Heart left ventricle (tissue), 13 donors: ENCODE data around the gene IL24.

Experiments
- POLR2A ChIP-seq, 2 donors: fragments of 450-650 bp; IDR thresholded peaks; one replicate each; pipeline ENCODE4 v1.6.1; 2017; ENCODE audit warnings: antibody characterized with exemption in 2 of 2, mild to moderate bottlenecking in 2 of 2, moderate library complexity in 2 of 2
- TF ChIP-seq, protein P1 (sequence below), 12 donors: fragments of 200-600 bp; sonication (generic) in 4 of 12; IDR thresholded peaks; one replicate each; pipeline versions ENCODE4 v1.5.0 to v1.8.0; 2018 to 2022; ENCODE audit warnings: antibody characterized with exemption in 12 of 12, mild to moderate bottlenecking in 5 of 12
- donor health status: ischemic (EF 13 %, LVEDD 7.1; RV severe dilation, severe dysfunction).
- donor health status: DM: no; HTN: yes; CAD: no.
- donor health status: DM: no; HTN: no; CAD: no.
- donor health status: ischemic (EF 25% LVEDD 6.9; RV normal size, moderate dysfunction).
- donor health status: ischemic (EF 25% LVEDD 5.7; RV mildly dilated, moderate dysfunction).
- donor health status: ischemic (EF 35%, LVEDD 5.7; RV mildly dilated, moderate dysfunction).
- donor health status: nonischemic (EF 11% LVEDD 7.7; RV severe dilation, severe dysfunction).
- donor health status: DM: yes; HTN: yes; CAD: no.
- donor health status: PGD.
- donor health status: ischemic (EF 29% LVEDD 5.4; RV normal size, mild dysfunction).
- donor health status: nonischemic (EF 23%, LVEDD 6.1; RV moderate dilation, normal function).

DNA sequence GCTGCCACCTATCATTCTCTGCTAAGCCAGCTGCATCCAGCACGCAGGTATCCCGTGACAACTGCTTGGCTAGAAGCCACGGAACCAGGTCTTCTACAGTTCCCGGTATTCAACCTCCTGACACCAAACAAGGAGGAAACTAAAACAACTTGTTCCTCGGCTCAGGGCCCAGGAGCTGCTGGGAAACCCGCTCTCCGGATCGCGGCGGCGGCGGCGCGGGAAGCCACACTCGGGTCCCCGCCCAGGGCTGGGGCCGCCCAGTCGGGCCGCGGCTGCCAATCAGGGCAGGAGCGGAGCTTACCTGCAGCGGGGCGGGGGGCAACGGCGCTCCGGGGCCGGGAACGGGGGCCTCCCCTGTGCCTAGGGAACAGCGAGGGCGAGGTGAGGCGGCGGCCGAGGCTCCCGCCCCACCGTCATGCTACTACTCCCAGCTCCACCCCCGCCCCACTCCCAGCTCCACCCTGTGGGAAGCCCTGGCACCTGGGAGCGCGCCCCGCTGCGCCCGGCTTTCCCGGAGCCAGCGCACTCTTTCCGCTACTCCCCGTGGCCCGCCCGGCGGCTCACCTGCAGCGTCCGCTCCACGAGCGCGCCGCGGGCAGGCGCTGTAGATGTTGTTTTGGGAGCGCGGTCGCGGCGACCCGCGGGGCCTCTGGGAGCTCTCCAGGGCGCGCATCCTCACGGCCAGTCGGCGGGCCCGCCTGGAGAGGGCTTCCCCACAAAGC, 12.1 kb downstream of the IL24 start:
- no peak for TF ChIP-seq POLR2A (IDR thresholded peaks at IDR 0.05)
- TF ChIP-seq, protein P1, sequence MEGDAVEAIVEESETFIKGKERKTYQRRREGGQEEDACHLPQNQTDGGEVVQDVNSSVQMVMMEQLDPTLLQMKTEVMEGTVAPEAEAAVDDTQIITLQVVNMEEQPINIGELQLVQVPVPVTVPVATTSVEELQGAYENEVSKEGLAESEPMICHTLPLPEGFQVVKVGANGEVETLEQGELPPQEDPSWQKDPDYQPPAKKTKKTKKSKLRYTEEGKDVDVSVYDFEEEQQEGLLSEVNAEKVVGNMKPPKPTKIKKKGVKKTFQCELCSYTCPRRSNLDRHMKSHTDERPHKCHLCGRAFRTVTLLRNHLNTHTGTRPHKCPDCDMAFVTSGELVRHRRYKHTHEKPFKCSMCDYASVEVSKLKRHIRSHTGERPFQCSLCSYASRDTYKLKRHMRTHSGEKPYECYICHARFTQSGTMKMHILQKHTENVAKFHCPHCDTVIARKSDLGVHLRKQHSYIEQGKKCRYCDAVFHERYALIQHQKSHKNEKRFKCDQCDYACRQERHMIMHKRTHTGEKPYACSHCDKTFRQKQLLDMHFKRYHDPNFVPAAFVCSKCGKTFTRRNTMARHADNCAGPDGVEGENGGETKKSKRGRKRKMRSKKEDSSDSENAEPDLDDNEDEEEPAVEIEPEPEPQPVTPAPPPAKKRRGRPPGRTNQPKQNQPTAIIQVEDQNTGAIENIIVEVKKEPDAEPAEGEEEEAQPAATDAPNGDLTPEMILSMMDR (IDR thresholded peaks at IDR 0.05), result no peak
